ENCODE results near the gene AAGAB.

Gene AAGAB

DNA sequence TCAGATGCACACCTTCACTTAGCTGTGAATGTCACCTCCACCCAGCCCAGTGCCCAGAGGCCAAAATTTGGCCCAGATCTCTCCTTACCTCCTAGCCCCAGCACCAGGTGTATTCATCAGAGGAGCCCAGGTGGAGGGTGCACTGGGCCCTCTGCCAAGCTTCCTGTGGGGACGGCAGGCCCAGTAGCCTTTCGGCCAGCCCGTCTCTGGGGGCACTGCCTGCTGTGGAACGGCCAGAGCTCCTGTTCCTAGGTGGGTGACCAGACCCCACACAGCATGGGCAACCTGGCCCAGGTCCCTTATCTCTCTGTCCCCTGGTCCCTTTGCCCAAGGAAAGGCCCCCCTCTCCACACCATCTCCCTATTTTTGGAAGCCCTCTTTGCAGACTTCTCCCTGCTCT is 67.8 kb downstream of the AAGAB start:
- no peak for DNase-seq

DNA sequence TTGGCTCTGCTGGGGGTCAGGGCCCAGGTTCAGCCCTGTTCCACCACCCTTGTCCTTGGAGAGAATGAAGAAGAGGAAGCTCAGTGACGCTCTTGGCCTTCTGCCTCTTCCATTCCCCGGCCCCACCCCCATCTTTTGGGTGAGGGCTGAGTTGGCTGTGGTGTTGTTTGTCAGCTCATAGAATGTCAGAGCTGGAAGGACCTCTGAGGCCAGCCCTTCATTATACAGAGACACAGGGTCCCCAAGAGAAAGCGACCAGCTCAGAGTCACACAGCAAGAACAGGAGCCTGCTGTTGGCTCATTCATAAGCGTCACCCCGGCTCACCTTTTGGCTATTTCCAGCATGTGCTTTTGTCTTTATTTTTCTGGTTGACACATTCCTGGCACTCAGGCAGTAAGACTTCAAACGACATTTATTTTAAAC is 68.2 kb downstream of the AAGAB start:
- DNase-seq, result peak; percentile 15

DNA sequence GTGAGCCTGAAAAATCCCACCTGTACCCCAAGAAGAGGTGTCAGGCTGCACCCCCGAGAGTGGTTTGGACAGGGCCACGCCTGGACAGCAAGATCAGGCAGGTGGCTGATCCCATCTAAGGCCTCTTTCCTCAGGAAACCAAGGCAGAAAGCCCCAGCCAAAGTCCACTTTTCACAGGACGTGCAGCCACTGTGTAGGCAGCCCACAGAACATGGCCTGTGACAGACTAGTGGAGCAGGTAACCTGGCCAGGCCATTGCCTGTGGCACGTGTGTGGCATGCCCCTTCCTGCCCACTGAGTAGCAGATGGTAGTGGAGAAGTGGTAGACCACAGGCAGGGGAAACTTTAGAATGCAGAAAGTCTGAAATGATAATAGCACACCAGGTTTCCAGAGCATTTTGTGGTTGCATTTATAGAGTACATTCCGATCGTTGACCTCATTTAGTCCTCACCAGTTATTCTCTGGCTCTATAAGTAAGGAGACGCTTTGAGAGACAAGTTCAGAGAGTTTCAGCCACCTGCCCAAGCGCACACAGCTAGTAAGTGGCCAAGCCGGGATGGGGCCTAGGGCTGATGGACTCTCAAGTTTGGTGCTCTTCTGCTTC is 68.7 kb downstream of the AAGAB start:
- DNase-seq, result peak; percentile 59

DNA sequence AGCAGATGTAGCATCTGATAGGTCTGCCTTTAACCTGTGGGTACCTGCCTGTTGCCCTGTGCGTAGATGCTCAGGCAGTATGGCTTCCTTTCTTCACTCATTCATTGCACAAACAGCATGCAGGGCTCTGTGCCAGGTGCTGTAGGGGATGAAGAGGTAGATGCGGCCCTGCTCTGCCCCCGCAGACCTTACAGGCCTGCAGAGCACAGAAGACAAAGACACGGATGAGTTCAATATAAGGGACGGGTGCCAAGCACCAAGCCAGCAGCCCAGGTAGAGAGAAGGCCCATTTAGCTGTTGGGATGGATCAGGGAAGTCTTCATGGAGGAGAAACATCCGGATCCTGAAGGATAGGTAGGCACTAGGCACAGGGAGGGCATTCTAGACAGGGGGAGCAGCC is 69.4 kb downstream of the AAGAB start:
- no peak for DNase-seq

DNA sequence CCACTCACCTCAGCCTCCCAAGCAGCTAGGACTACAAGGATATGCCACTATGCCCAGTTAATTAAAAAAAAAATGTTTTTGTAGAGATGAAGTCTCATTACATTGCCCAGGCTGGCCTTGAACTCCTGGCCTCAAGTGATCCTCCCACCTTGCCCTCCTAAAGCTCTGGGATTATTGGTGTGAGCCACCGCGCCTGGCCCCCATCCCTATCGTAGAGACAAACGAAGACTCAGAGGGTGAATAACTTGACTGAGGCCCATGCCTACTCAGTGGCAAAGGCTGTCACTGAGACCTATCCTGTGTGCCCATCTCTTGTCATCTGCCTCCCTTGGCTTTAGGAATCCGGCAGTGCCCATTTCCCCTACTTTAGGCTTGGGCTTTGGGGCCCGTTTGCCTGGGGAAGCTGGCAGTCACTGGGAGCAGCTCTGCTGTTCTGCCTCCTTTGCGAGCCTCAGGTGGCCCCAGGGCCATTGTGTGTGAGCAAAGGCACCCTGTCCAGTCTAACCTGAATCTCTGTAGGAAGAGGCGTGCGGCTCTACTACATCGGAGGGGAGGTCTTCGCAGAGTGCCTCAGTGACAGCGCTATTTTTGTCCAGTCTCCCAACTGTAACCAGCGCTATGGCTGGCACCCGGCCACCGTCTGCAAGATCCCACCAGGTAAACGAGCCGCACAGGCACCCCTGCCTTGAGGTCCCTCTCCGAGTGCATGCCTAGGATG is 70.1 kb downstream of the AAGAB start:
- DNase-seq, result no peak

DNA sequence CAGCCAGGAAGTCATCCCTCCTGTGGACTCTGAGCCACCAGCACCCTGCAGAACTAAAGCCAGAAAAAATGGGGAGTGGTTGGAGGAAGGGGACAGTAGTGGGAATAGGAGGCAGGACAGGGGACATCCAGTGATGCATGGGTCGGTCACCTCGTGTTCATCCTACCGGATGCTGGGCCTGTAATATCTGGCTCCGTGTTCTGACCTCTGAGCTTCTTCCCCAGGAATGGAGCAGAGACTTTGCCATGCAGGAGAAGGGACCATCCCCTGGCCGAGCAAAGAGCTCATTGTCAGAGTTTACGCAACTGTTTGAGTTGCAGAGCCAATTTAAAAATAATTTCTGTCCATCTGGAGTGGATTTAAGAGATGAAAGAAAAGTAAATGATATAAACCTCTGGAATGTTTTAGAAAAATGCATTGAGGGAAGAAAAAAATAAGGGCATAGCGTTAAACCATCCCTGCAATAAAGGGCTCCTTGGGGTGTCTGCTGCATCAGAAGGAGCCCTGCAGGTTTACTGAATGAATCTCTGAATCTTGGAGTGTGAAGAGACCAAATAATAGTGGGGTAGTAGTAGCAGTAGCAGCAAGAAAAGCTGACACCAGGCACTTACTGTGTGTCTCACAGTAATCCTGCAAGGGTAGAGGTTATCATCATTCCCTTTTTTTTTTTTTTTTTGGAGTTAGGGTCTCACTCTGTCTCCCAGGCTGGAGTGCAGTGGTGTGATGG is 70.9 kb downstream of the AAGAB start:
- DNase-seq, result no peak

DNA sequence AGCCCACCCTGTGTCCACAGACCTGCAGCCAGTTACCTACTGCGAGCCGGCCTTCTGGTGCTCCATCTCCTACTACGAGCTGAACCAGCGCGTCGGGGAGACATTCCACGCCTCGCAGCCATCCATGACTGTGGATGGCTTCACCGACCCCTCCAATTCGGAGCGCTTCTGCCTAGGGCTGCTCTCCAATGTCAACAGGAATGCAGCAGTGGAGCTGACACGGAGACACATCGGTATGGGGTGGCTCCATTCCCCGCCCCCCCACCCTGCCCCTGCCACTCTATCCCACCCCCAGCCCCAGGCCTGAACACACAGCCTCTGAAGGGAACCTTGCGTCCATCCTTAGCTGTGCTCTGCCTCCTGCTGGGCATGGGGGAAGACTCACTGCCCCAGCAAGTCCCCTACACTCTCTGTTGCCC is 73.2 kb downstream of the AAGAB start:
- DNase-seq, result no peak

DNA sequence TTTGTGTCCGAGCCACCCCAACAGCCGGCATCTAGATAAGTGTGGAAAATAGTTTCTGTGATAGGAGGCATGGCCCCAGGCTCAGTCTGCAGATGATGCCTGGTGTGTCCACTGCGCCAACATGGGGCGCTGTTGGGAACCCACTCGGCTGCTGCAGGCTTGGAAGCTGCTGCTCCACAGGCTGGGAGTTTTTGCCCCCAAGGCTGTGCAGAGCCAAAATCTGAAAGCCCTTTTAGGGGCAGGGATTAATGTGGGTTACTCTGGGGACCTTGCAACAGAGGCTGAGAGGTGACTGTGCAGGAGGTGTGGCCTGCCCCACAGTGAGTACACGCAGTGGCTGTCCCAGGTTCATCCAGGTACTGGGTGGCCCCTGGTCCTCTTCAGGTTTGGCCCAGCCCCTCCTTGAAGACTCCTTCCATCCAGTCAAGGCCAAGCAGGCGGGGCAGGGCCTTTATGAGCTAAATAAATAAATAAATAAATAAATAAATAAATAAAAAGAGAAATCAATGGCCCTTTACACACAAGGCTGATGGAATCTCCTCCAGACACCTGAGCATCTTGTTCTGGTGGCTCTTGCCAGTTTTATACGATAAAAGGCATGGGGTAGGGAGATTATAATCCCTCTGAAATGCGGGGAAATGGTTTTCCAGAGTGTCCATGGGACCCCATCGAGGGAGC is 73.8 kb downstream of the AAGAB start:
- DNase-seq, result no peak

DNA sequence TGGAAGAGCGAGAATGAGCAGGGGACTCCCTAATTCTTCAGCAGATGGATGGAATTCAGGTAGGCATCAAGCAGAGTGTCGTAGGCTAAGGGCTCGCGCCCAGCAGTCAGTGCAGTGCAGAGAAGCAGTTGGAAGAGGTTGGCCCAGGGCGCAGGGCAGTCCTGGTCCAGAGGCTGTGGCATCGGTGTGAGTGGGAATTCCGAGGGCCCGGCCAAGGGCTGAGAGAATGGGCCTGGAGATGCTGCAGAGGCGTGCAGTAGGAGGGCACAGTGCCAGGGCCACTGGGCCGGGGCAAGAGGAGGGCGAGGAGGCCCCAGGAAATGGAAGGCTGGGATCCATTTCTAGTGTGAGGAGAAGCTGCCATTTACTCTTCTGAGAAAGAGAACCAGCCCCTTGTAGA is 74.4 kb downstream of the AAGAB start:
- DNase-seq, result no peak

DNA sequence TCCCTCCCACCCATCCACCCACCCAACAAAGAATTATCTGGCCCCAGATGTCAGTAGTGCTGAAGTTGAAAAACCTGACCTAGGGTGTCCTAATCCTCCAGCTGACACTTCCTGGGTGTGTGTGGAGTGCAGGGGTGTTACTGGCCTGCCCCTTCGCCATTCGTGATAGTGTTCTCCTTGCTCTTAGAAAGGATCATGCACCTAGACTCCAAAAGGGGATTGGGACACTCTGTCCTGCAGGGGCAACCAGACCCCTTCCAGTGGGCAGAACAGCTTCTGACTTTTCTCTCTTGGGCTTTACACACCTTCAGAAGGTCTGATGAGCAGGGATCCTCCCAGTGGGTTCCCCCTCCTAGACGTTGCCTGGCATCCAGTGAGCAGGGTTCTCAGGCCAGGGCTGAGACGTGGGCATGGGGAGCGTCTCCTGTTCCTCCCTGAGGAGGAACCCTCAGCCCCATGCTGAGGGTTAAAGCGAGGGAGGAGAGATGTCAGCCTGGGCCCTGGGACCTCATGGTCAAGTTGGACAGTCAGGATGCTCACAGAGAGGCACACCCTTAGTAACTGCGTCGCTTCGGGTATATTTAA is 75.0 kb downstream of the AAGAB start:
- DNase-seq, result no peak

DNA sequence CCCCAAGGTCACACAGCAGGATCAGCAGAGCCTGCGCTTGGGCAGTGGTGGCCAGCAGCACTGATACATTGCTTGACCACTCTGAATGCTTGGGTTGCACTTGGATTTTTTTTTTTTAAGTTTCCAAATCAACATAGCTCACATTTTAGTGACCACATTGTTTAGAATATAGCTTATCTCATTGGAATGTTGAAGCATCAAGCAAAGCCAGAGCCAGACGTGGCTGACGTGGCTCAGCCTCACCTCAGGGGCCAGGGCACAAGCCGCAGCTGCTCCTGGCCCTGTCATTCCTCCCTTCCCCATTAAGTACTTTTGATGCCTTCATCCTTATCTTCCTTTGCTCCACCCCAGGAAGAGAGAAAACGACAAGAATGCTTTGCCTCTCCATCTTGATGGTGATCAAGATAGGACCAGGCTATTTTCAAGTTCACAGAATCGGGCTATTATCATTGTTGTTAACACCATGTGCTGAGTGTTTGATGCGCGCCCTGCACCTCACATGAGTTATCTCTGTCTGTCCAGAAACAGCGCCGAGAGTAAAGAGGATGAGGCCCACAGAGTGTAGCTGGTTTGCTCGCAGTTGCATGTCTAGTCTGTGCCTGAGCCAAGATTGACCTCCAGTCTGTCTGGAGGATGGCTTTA is 75.8 kb downstream of the AAGAB start:
- no peak for DNase-seq

DNA sequence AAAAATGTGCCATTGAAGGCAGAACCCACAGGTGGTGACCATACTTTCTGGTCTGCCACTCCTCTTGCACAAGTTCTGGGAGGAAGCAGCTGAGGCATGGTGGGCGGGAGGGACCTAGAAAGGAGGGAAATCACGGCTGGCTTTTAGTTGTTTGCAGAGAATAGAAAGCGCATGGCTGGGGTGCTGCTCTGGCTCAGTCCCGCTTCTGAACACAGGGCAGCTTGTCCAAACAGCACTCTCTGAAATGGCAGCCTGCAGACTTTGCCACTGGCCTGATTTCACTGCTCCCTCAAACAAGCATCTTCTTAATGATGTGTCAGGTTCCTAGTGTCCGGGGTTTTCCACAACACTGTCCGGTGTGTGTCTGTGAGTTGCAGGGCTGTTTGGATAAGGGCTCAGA is 76.7 kb downstream of the AAGAB start:
- DNase-seq, result no peak

DNA sequence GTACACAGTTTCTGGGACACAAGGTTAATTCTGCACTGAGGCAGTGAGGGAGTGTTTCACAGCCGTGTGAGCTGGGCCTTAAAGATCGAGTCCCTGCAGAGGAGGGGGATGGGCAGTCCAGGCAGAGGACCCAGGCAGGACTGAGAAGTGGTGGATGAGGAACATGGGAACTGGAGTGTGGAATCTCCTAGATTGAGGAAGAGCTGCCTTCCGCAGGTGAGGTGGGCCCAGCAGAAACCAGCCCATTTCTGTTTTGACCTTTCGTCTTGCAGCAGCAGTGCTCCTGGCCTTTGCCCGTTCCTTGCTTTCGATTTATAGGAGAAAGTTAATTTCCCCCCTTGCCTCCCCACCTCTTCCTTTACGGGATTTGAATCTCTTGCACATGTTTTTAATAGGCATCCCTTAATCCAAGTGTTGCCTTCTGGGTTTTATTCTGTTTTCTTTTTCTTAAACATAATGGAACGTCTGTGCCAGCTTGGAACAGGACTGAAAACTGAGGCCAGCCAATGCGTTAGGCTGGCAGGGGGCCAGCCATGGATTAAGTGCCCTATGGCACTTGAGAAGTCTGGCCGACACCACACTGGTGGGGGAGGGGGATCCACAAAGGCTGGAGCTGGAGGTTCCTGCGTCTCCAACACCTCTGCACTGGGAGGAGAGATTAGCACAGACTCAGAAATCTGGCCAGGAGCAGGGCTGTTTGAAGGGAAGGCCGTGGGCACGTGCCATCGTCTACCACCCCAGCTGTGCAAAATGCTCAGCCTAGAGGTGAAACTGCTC is 78.1 kb downstream of the AAGAB start:
- DNase-seq, result no peak

DNA sequence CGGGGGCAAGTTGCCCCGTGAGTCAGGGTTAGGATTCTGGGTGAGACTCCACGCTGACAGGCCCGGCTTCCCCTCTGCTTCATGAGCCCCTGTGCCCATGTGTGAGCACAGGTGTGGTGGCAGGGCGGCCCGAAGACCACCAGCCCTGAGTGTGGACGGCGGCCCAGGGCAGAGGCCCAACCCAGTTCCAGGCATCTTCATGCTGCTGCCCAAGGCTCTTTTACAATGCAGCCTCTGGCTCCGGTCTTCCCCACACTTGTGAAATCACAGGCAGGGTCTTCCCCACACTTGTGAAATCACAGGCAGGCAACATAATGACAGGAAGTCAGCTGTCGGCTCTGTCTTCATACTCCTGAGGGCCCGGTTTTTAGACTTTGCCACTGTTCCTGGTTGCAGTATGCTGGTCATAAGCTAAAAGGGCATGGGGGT is 78.8 kb downstream of the AAGAB start:
- no peak for DNase-seq

DNA sequence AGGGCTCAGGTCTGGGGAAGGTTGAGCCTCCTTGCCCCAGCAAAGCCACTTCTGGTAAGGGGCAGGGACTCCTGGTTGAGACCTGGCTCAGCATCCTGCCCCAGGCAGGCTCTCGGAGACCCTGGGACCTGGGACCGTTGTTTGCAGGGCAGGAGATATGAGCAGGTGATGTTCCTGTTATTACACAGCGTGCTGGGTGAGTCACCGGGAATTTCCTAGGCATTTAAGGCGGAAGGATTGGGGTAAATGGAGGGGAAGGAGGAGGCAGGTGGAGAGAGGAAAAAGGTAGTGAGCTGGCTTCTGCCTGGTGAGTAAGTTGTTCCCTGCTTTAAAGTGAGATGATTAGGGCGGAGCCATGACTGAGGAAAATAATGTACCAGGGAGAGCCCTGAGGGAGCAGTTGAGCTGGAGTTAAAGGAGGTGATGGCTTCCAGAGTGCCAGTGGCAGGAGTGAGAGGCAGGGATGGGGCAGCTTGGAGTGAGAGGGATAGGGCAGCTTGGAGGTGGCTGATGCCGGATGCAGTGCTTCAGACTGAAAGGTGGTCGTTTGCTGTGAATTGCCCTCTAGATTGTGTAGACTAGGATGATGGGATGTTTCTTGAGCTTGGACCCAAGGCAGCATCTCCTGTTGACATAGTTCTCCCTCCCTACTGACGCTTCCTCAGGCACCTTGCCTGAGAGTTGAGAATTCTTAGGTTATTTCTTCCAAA is 79.4 kb downstream of the AAGAB start:
- no peak for DNase-seq

DNA sequence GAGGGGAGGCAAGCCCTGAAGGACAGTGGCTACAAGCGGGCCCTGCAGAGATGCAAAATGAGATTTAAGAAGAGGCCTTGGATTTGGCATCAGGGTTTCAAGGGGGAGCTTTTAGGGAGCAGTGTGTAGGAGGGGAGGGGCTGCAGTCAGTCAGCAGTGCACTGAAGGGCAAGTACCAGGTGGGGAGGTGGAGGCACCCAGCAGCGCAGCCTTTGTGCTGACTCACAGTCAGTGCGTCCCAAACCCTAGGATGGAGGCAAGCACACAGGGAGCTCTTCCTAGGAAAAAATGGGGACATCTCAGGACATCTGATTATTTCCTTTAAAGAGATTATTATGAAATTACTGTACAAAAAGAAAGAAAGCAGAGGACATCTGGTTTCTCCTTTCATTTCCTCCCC is 80.0 kb downstream of the AAGAB start:
- no peak for DNase-seq

DNA sequence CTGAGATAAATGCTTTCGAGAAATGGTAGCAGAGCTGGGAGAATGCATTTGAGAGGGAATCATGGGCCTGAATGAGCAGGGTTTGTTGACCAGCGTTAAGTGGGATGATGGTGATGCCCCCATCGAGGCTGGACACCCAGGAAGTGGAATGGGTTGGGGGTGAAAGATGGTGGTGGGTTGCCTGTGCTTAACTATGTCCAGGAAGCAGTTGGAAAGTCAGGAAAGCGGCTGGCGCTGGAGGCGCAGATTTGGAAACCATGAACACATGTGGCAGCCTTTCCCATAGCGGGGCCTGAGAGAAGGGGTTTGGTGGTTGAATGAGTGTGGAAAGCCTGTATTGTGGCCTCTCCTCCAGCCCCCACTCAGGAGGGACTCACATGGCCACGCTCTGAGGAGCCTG is 80.7 kb downstream of the AAGAB start:
- no peak for DNase-seq

DNA sequence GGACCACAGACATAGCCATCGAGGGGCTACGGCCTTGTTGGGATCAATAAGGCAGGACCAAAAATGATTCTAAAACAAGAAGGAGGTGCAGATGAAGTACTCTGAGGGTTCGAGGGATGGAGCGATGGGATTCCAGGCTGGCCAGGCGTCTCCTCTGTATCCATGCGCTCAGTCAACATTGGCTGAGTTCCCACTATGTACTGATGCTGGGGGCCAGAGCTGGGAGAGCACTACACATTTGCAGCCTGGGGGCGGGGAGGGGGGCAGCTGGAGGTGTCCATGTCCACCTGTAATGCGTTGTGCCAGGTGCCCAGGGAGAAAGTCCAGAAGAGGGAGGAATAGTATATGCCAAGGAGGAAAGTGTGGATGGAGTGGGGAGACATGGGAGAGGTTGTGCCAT is 81.5 kb downstream of the AAGAB start:
- no peak for DNase-seq

DNA sequence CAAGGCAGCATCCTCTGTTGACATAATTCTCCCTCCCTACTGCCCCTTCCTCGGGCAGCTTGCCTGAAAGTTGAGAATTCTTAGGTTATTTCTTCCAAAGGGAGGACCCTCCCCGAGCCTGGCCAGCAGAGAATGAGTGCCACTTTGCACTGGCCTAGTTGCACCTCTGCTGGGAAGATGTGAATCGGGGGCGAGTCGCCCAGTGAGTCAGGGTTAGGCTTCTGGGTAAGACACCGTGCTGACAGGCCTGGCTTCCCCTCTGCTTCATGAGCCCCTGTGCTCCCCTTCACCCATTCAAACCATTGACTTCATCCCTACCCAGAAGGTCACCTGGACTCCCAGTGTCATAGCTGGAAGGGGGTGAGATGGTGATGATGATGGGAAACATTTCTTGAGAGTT is 82.3 kb downstream of the AAGAB start:
- no peak for DNase-seq

DNA sequence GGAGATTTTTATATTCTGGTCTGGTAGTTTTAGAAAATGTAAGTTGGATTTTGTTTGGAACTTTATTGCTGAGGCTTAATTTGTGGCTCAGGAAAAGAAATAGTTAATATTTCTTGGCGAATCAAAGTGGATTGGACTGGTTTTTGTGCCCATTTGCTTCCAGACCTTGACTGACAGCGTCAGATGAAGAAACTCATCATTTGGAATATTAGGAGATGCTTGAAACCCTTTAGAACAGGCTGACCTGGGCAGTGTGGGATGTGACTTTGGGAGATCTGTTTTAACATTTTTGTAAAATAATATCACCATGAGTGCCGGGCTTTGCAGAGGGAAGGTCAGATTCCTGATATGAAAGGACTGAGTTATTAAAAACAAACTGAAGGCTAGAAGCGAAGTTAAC is 83.0 kb downstream of the AAGAB start:
- no peak for DNase-seq
